HepG2 (cell line): ENCODE results near the gene ONECUT1. TPM values are rescaled to one million over a fixed set of nuclear protein-coding genes. Genes with fewer than 3 reads are reported as not detected.

Experiments used
- MEF2D ChIP-seq: sonication (generic); formaldehyde crosslinking; IDR thresholded peaks from 2 replicates; pipeline ENCODE4 v1.5.1; 2020; ENCODE audit warnings: mild to moderate bottlenecking, missing genetic modification reagents
- PCBP2 ChIP-seq: fragments of 200-400 bp; formaldehyde crosslinking; optimal IDR thresholded peaks from 2 replicates; pipeline ENCODE3; 2018; ENCODE audit warnings: low read length, low read depth; ENCODE audit not compliant: poor library complexity, severe bottlenecking
- SAFB2 ChIP-seq: sonication (generic); formaldehyde crosslinking; IDR thresholded peaks from 2 replicates; pipeline ENCODE4 v1.5.1; 2020; ENCODE audit warnings: missing genetic modification reagents, low read depth, mild to moderate bottlenecking, borderline replicate concordance
- ZNF180 ChIP-seq: sonication (generic); formaldehyde crosslinking; IDR thresholded peaks from 2 replicates; pipeline ENCODE4 v1.4.0; 2020; ENCODE audit warnings: low read depth, missing genetic modification reagents, borderline replicate concordance
- polyA plus RNA-seq, 8 experiments: library from polyadenylated mRNA; depleted of rRNA in 3 of 8; stranded (reverse) in 7 of 8; unstranded in 1 of 8; fragments of >200 nt; fragmentation: Illumina TruSeq in 4 of 8; extraction: Trizol in 4 of 8; gene quantifications; 2 replicates each; pipeline versions ENCODE4 v1.2.1 to v1.2.3, GENCODE V29; 2011 to 2016; ENCODE audit warnings: low read depth in 4 of 8, missing spikeins in 1 of 8, mixed read lengths in 1 of 8; ENCODE audit not compliant: insufficient read depth in 1 of 8
- total RNA-seq, 5 experiments: library from RNA; depleted of rRNA; stranded (reverse); fragments of >200 nt; fragmentation: Illumina TruSeq; extraction: Trizol; gene quantifications; 2 replicates each; pipeline ENCODE4 v1.2.3, GENCODE V29; 2016; ENCODE audit warnings: low read depth in 1 of 5
- TF ChIP-seq, protein P1 (sequence below): sonication (generic); formaldehyde crosslinking; IDR thresholded peaks from 2 replicates; pipeline ENCODE4 v1.4.0; 2020; ENCODE audit warnings: low read depth, missing genetic modification reagents
- TF ChIP-seq, protein P2 (sequence below): sonication (generic); formaldehyde crosslinking; IDR thresholded peaks from 2 replicates; pipeline ENCODE4 v1.8.0; 2023; ENCODE audit warnings: mild to moderate bottlenecking, missing genetic modification reagents
- TF ChIP-seq, protein P3 (sequence below): sonication (generic); formaldehyde crosslinking; IDR thresholded peaks from 2 replicates; pipeline ENCODE4 v1.5.1; 2020; ENCODE audit warnings: mild to moderate bottlenecking, missing genetic modification reagents, borderline replicate concordance
- TF ChIP-seq, protein P4 (sequence below): sonication (generic); formaldehyde crosslinking; IDR thresholded peaks from 2 replicates; pipeline ENCODE4 v1.4.0; 2020; ENCODE audit warnings: mild to moderate bottlenecking, missing genetic modification reagents

Gene ONECUT1
- total and polyA plus RNA-seq, 2 of the 13 experiments (the other 11 are each of a cell fraction or from before 2014, with no cell fraction given), result 3.5 to 9.1 TPM

DNA sequence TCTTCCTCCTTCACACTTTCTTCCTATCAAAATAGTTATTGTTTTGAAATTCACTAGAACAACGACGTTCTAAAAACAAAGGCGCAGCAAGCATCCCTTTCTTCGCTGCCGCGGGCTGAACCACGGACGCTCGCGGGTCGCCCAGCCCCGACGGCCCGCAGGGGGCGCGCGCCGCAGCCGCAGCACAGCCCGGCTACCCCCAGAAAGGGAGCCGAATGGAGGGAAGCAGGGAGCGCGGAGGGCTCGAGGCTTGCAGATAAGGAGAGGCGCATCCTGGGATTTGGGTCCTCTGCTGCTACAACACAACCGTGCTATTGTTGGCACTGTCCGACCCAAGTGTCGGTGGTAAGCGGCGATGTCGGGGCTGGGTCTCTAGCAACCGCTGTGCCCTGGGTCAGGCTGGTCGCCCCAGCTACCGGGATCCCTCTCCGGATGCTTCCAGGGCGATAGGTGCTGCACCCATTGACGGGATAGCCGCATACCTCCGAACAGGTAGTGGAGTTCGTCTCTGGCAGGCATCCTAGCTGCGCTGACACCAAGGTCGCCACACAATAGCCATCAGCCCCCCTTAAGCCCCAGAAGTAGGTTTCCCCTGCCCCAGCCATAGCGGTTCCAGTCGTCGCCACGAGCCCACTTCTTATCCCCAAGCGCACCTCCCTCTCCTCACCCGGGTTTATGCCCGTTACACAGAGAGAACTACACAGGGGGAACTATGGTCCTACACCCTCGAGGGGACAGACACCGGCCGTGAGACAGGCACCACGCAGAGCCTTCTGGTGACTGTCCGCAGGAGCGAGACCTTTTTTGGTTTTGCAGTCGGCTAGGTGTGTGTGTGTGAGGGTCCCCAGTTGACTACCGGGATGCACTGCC is 6.0 kb downstream of the ONECUT1 start (continued):
- TF ChIP-seq, protein P1, sequence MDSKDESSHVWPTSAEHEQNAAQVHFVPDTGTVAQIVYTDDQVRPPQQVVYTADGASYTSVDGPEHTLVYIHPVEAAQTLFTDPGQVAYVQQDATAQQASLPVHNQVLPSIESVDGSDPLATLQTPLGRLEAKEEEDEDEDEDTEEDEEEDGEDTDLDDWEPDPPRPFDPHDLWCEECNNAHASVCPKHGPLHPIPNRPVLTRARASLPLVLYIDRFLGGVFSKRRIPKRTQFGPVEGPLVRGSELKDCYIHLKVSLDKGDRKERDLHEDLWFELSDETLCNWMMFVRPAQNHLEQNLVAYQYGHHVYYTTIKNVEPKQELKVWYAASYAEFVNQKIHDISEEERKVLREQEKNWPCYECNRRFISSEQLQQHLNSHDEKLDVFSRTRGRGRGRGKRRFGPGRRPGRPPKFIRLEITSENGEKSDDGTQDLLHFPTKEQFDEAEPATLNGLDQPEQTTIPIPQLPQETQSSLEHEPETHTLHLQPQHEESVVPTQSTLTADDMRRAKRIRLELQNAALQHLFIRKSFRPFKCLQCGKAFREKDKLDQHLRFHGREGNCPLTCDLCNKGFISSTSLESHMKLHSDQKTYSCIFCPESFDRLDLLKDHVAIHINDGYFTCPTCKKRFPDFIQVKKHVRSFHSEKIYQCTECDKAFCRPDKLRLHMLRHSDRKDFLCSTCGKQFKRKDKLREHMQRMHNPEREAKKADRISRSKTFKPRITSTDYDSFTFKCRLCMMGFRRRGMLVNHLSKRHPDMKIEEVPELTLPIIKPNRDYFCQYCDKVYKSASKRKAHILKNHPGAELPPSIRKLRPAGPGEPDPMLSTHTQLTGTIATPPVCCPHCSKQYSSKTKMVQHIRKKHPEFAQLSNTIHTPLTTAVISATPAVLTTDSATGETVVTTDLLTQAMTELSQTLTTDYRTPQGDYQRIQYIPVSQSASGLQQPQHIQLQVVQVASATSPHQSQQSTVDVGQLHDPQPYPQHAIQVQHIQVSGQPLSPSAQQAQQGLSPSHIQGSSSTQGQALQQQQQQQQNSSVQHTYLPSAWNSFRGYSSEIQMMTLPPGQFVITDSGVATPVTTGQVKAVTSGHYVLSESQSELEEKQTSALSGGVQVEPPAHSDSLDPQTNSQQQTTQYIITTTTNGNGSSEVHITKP (CRISPR knock-in tag), result no peak
- TF ChIP-seq, protein P2, sequence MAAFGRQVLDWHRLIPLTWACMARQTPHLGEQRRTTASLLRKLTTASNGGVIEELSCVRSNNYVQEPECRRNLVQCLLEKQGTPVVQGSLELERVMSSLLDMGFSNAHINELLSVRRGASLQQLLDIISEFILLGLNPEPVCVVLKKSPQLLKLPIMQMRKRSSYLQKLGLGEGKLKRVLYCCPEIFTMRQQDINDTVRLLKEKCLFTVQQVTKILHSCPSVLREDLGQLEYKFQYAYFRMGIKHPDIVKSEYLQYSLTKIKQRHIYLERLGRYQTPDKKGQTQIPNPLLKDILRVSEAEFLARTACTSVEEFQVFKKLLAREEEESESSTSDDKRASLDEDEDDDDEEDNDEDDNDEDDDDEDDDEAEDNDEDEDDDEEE, result no peak
- TF ChIP-seq SAFB2 (no peak), MEF2D (CRISPR knock-in tag) (no peak), ZNF180 (no peak), PCBP2 (no peak)
- TF ChIP-seq, protein P3, sequence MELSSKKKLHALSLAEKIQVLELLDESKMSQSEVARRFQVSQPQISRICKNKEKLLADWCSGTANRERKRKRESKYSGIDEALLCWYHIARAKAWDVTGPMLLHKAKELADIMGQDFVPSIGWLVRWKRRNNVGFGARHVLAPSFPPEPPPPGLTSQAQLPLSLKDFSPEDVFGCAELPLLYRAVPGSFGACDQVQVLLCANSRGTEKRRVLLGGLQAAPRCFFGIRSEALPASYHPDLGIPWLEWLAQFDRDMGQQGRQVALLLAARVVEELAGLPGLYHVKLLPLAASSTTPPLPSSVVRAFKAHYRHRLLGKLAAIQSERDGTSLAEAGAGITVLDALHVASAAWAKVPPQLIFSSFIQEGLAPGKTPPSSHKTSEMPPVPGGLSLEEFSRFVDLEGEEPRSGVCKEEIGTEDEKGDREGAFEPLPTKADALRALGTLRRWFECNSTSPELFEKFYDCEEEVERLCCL (CRISPR knock-in tag), result no peak
- TF ChIP-seq, protein P4, sequence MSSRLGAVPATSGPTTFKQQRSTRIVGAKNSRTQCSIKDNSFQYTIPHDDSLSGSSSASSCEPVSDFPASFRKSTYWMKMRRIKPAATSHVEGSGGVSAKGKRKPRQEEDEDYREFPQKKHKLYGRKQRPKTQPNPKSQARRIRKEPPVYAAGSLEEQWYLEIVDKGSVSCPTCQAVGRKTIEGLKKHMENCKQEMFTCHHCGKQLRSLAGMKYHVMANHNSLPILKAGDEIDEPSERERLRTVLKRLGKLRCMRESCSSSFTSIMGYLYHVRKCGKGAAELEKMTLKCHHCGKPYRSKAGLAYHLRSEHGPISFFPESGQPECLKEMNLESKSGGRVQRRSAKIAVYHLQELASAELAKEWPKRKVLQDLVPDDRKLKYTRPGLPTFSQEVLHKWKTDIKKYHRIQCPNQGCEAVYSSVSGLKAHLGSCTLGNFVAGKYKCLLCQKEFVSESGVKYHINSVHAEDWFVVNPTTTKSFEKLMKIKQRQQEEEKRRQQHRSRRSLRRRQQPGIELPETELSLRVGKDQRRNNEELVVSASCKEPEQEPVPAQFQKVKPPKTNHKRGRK (CRISPR knock-in tag), result no peak
